PC-3 (cell line): ENCODE results near the gene PIM1.

Experiments used
- CTCF ChIP-seq: fragments of 300-600 bp; sonication (generic); conservative IDR thresholded peaks from 2 replicates; pipeline ENCODE4 v1.5.1; 2017; ENCODE audit warnings: antibody characterized with exemption, low read depth, mild to moderate bottlenecking, low read length
- EZH2 ChIP-seq: fragments of 300-600 bp; sonication (generic); IDR thresholded peaks from one replicate; pipeline ENCODE4 v1.6.1; 2017; ENCODE audit warnings: antibody characterized with exemption, mild to moderate bottlenecking, low read length; ENCODE audit not compliant: unreplicated experiment
- EZH2phosphoT487 ChIP-seq: fragments of 300-600 bp; sonication (generic); IDR thresholded peaks from 2 replicates; pipeline ENCODE4 v1.6.1; 2018; ENCODE audit warnings: mild to moderate bottlenecking, antibody characterized with exemption, low read length, borderline replicate concordance

DNA sequence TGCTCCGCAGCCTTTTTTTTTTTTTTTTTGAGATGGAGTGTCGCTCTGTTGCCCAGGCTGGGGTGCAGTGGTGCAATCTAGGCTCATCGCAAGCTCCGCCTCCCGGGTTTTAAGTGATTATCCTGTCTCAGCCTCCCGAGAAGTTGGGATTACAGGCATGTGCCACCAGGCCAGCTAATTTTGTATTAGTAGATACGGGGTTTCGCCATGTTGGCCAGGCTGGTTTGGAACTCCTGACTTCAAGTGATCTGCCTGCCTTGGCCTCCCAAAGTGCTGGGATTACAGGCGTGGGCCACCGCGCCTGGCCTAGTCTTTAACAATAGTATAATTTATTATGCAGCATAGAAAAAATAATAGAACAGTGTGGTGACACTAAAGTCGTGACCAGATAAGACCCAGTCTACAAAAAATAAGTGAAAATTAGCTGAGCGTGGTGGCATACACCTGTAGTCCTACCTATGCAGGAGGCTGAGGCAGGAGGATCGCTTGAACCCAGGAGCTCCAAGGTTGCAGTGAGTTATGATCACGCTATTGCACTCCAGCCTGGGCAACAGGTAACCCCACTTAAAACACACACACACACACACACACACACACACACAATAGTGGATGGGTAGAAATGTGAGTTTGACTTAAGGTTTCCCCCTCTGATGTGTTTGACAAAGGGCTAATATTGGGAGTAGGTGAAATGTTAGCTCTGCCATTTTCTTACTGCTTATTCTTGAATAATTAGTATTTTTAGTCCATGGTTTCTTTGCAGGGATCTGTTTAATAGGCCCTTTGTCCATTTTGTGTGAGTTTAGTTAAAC is 6.5 kb downstream of the PIM1 start:
- no peak for TF ChIP-seq CTCF
- no peak for TF ChIP-seq EZH2
- TF ChIP-seq EZH2phosphoT487, result no peak
